Fibroblast of skin of abdomen (primary cell): ENCODE results near the gene RAB11A.

Source experiments
- DNase-seq: peaks from one replicate; pipeline ENCODE4 v3.0.0-alpha.2; 2013

RAB11A gene

DNA sequence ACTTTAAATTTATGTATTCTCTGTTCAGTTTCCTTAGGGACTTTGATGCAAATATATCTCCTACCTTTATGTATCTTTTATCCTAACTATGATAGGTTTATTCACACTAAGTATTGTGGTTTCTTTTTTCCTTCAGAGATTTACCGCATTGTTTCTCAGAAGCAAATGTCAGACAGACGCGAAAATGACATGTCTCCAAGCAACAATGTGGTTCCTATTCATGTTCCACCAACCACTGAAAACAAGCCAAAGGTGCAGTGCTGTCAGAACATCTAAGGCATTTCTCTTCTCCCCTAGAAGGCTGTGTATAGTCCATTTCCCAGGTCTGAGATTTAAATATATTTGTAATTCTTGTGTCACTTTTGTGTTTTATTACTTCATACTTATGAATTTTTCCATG, 18.3 kb downstream of the RAB11A start:
- DNase-seq, result no peak

DNA sequence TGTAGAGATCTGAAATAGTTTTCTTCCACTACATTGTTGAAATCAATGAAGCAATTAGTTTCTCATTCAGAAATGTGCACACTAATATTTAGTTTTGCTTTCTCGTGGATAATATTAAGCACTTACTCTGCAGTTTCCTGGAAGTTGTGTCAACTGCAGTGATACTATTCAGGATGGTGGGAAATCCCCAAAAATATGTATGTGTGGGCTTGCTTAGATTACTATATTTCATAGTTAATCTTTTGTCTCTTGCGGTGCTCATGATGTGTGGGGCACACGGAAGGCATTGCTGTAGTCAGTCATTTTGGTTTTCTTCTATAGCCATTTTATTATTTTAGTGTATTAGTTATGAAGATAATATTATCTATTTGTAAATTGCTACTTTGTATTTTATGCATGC, 19.7 kb downstream of the RAB11A start:
- no peak for DNase-seq

DNA sequence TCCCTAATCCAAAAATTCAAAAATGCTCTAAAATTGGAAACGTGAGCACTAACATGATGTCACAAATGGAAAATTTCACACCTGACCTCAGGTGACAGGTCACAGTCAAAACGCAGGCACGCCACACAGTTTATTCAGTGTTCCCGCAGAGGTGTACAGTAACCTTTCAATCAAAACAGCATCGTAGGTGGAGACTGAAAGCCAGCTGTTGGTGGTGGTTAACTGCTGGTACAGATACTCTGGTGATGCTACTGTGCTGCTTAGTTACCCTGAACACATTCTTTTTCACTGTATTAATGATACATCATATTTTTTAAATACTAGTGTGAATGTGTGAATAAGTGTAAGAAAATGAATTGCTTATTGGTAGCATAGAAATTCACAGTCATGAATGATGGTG, 23.8 kb downstream of the RAB11A start:
- DNase-seq, result no peak

GRCh38 chr15:65896236-65896635, 26.9 kb downstream of the RAB11A start:
- DNase-seq, result no peak

GRCh38 chr15:65900488-65900887, 31.2 kb downstream of the RAB11A start:
- no peak for DNase-seq

DNA sequence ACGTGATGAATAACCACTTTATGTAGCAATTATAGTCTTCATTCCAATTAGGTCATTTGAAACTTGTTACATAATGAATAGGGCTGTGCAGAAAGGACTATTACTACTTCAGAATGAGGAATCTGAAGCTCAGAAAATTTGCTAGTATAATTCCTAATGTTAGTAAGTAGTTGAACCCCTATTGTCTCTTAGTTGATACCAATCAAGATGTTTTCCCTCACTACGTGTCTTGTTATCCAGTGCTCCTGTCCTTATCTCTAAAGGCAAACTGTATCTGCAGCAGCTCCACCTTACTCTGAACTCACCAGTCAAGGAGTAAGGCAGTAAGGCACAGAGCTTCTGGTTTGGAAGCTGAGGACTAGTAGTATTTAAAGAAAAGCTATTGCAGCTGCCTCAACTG, 32.0 kb downstream of the RAB11A start:
- no peak for DNase-seq

DNA sequence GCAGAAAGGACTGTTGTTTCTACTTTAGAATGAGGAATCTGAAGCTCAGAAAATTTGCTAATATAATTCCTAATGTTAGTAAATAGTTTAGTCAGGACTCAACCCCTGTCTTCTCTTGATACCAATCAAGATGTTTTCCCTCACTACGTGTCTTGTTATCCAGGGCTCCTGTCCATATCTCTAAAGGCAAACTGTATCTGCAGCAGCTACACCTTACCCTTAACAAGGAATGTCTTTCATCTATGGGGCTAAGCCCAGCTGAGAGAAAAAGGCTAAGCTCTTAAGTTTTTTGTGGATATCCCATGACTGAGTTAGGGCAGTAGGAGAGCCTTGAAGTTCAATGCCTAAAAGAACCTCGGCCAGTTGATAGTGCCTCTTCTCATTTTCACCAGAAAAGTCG, 32.5 kb downstream of the RAB11A start:
- DNase-seq, result no peak

DNA sequence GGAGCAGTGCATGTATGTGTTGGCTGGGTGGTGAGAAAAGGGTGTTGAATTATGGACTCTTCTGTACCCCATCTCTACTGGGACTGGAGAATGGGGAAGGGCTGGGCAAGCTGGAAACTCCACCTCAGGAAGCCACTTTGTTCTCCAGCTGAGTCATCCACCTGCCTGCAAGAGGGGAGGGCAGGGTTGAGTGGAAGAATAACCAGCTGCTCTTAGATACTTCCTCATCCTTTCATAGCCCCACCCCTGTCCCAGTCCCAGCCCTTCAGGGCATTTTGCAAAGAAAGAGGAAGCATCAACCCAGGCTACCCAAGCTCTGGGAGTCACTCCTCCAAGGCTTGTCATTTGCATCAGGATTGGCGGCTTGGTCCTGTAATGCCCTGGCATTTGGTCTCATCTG, 33.1 kb downstream of the RAB11A start:
- DNase-seq, result no peak

DNA sequence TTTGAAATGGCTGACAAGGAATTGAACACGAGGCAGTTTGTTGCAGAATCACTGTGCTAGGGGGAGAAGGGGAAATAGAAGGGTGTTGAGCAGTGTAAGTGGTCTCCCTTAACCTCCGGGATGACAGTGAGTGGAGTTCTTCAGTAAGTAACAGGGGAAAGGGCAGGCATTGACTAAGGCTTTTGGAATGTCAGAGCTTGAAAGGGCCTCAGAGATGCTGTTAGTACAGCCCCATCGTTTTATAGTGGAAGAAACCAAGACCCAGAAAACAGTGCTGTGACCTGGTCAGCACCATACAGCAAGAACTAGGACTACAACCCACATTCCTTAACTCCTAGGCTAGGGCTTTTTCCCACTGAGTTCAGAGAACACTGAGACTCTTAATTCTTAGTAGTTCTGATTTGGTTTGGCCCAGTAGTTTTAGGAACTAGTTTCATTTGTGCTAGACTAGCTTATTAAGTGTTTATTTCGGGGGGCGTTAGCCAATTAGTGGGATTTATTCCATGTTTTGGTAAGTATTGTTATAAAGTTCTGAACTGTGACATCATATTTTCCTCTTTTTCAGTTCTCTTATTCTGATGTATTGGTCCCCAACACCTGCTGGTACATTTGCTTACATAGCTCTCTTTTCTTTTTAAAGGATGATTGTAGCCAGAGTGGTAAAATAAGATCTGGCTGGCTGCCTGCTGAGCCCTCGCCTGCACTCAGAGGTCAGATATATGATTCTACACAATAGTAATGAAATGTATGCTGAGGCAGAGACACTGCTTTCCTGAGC, 34.2 kb downstream of the RAB11A start:
- peak; percentile 23 for DNase-seq

- DNase-seq, result no peak
These were observed 35.0 kb downstream of the RAB11A start for GRCh38 chr15:65904301-65904700.

- no peak for DNase-seq
These were observed 37.1 kb downstream of the RAB11A start for GRCh38 chr15:65906396-65906795.

- no peak for DNase-seq
These were observed 38.4 kb downstream of the RAB11A start for GRCh38 chr15:65907661-65908060.

DNA sequence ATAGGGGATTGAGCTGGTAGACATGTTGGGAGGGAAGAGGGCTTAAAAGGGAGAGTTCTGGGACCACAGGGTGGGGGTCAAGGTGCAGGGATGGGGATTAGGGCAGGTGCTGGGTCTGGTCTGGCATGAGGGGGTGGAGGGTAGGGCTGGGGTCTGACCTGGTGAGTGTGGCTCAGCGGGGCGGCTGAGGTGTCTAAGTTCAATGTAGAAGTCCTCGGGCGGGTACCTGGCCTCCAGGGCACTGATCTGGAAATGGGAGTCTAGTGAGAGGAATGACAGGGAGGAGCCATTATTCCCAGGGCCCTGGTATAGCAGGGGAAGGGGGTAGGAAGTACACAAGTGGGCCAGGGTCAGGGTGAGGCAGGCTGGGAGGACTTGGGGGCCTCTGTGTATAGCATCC, 39.6 kb downstream of the RAB11A start:
- no peak for DNase-seq

- DNase-seq, result no peak
These were observed 40.5 kb downstream of the RAB11A start for GRCh38 chr15:65909831-65910230.

GRCh38 chr15:65910341-65910740, 41.0 kb downstream of the RAB11A start:
- DNase-seq, result no peak

DNA sequence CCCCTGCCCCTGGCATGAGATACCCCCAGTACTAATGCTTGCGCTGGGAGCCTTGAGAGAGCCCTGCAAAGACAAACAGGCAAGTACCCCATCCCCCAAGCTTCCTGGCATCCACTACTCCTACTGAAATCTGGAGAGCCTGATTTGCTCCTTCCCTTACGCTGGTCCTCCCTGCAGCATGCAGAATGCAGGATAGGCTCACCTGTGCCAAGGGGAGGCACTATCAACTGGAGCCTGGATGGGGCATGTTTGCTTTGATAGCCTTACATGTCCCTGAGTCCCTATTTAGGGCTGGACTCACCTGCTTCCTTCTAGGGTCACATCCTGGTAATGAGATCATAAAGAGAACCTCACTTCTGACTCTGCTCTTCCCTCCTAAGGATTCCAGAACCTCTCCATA, 42.9 kb downstream of the RAB11A start:
- DNase-seq, result no peak

DNA sequence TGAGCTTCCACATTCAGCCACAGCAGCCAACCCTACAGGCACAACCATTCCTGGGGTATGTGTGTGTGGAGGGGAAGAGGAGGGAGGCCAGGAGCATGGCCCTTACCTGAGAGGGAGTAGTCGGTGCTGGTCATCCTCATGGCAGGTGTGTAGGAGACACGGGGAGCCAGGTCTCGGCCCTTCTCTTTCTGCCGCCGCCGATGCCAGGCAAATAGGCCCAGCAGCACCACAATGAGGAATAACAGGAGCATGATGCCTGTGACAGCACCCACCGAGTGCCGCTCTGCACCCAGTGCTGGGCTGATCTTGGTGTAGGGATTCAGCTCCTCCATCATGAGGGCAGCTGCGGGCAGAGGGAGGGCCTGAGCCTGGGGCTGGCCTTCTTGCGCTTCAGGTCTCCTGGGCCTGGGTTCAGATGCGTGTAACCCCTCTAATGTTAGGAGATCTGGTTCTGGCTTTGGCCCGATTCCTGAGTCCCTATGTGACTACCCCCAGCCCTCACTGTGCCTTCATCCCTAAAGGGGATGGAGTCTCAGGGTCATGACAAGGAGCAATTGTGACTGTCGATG, 44.4 kb downstream of the RAB11A start:
- DNase-seq, result no peak

GRCh38 chr15:65914386-65914785, 45.1 kb downstream of the RAB11A start:
- DNase-seq, result no peak

GRCh38 chr15:65914981-65915925, 46.0 kb downstream of the RAB11A start:
- no peak for DNase-seq

DNA sequence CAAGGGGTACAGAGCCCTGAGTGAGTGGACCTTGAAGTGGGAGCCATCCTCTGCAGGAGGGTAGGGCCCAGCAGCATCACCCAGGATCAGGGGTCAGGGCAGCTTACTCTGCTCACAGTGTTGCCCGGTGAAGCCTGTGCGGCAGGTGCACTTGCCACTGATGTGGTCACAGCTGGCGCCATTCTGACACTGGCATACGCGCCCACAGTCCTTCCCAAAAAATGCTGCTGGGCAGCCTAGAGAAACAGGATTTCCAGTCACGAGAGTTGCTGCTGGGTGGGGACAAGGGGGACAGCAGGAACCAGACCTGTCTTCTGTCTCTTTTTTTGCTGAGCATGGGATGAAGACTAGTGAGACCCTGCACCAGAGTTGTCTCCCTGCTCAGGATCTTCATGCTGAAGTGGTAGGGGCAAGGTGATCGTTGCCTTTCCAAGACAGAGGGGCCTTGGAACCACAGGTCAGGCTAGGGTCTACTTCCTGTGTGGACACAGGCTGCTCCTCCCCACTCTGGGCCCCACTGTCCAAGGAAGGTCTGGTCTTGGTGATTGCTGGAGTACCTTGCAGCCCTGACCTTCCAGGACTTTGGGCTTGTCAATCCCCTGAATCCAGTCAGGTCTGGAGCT, 46.9 kb downstream of the RAB11A start:
- no peak for DNase-seq

DNA sequence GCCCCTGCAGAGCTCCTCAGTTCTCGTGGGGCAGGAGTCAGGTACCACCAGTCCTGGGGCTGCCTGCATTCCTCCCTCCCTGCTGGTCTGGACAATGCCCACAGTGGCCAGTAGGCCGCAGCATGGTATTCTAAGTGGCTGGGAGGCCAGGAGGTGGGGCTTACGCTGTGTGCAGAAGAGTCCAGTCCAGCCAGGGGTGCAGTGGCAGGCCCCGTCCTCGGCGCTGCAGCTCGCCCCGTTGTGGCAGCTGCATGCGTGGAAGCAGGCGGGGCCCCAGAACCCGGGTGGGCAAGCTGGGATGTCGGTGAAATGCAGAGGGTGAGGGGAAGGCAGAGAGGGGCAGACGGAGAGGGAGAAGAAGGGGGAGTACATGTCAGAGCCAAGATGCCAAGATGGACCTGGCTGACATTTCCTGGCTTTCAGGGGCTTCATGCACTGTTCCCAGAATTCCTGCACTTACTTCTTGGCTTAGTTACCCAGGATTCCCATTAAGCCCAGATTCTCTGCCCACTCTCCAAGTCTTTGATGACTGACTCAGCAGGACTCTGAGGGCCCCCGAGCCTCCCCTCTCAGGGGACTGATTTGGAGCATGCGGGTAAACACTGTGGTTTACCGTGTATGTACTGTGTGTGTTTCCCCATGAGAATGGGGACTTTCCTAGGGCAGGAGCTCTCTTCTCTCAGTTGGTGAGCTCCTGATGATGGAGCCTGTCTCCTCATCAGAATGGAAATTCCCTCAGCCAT, 47.5 kb downstream of the RAB11A start:
- DNase-seq, result peak; percentile 61

- DNase-seq, result no peak
These were observed 48.1 kb downstream of the RAB11A start for GRCh38 chr15:65917407-65917756.
